Activated naive CD4-positive, alpha-beta T cell treated with Interleukin-2 at 50 U/mL for 16 hours (primary cell): ENCODE measurements around the gene COL24A1.

Experiments
- DNase-seq: peaks from one replicate; pipeline ENCODE4 v3.0.0-alpha.2; 2020

COL24A1 gene

GRCh38 chr1:86156566-86157455 is at the start of gene COL24A1:
Gene COL24A1, minus strand, starts transcription at chr1:86156772. Its CDS starts 376 bp downstream, at chr1:86156396.
- no peak for DNase-seq

DNA sequence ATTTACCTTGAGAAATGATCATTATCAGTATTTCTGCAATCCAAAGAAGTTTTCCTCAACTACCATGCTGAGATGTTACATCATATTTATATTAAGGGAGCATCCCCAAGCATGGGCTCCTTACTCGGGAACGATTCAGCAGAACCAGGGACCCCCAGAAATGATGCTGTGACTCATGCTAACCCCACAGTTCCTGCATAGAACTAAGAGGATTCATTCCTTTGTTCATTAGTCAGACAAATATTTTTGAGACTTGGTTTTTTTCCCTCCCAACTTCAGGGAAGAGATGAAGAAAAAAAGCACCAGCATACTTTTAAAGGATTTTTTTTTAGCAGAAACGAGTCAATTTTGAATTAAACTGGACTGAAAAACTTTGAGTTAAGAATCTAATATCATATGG is 49.2 kb upstream of the COL24A1 start:
- no peak for DNase-seq

GRCh38 chr1:86202552-86203340 is 46.2 kb upstream of the COL24A1 start:
- no peak for DNase-seq

- no peak for DNase-seq
These were observed 44.7 kb upstream of the COL24A1 start for GRCh38 chr1:86201311-86201710.

GRCh38 chr1:86200901-86201300 is 44.3 kb upstream of the COL24A1 start:
- DNase-seq = no peak

GRCh38 chr1:86197206-86197855 is 40.8 kb upstream of the COL24A1 start:
- no peak for DNase-seq

GRCh38 chr1:86195281-86195680 is 38.7 kb upstream of the COL24A1 start:
- no peak for DNase-seq

DNA sequence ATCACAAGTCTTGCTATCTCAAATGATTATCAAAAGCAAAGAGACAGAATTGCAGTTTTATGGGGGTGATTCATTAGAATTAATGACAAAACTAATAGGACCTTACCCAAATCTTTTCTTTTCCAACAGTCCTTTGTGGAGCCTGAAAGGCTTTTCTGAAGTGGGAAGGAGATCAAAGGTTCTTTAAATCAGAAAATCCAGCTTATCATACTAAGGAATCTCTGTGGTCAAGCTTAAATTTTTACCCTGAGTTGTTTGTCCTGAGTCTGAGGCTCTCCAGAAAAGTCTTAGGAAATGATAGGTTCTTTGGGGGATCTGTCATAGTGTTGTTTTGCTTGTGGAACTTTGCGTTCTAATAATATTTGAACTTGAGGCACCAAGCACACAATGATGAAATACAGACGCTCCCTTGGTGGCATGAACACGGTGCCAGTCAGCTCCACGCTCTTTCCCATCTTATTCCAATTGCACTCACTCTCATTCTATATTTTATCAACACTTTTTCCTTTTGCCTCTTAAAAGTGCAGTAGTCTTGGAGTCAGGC is 38.0 kb upstream of the COL24A1 start:
- DNase-seq = no peak

GRCh38 chr1:86192417-86192816 is 35.8 kb upstream of the COL24A1 start:
- no peak for DNase-seq

DNA sequence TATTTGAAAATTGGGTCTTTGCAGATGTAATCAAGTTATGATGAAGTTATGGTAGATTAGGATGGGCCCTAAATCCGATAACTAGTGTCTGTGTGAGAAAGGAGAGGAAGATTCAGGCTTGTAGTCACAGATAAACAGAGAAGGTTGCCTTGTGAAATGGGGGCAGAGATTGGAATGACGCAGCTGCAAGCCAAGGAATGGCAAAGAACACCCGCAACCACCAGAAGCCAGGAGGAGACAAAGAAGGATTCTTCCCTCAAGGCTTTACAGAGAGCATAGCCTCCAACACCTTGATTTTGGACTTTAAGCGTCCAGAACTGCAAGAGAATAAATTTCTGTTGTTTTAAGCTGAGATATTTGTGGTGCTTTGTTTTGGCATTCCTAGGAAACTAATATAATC is 35.4 kb upstream of the COL24A1 start:
- no peak for DNase-seq

GRCh38 chr1:86190873-86191272 is 34.3 kb upstream of the COL24A1 start:
- no peak for DNase-seq

DNA sequence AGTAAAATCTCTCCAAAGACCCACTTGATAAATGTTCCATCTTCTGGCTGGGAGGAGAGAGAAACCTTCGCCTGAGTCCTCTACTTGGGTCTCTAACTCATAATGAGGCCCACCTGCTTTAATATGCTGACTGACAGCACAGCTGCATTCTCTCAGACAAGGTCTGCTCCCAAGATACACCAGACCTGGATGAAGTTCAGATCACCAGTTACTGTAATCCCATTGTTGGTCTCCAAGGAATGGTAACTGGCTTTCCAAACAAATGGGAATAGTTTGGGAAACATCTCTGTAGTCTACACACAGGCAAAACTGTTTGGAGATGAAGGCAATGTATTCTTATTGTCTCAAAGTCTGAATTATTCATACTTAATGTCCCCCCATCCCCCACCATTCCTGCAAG is 27.9 kb upstream of the COL24A1 start:
- DNase-seq = no peak

DNA sequence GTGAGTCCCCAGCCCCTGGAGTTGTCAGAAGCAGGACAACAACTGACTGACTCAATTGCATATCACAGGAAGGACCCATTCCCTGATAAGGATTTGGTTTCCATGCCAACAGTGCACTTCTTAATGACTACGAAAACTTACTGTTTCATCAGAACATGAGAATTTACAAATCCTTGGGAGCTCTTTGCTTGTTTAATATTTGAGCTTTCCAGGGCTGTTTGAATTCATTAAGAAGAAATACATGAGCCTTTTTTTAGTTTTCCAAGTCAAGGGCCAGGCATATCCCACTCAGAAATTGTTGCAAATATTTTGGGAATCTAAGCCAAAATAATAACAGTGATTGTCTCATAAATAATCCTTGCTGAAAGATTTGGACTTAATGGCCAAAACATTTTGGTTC is 27.2 kb upstream of the COL24A1 start:
- DNase-seq = no peak

GRCh38 chr1:86176226-86176625 is 19.7 kb upstream of the COL24A1 start:
- no peak for DNase-seq

DNA sequence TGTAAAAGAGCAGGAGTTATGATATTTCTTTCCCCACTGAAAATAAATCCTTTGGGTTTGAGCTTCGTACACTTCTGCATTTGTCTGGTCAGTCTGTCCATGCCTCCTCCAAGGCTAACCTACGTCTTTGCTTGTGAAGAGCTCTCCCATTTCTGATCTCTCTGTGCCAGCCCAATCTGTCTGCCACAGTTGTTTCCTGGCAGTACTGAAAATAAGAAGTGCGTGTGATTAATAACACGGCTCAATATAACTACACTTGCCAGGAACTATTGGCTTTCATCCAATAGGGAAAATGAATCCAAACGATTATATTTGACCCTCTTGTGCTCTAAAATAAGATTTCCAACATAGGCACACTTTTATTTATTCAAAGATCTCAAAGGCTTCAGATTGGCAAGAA is 19.2 kb upstream of the COL24A1 start:
- no peak for DNase-seq

GRCh38 chr1:86169625-86170024 is 13.1 kb upstream of the COL24A1 start:
- no peak for DNase-seq

GRCh38 chr1:86159800-86160199 is 3.2 kb upstream of the COL24A1 start:
- no peak for DNase-seq

GRCh38 chr1:86155807-86156565 is 586 bp downstream of the COL24A1 start:
- DNase-seq = no peak

DNA sequence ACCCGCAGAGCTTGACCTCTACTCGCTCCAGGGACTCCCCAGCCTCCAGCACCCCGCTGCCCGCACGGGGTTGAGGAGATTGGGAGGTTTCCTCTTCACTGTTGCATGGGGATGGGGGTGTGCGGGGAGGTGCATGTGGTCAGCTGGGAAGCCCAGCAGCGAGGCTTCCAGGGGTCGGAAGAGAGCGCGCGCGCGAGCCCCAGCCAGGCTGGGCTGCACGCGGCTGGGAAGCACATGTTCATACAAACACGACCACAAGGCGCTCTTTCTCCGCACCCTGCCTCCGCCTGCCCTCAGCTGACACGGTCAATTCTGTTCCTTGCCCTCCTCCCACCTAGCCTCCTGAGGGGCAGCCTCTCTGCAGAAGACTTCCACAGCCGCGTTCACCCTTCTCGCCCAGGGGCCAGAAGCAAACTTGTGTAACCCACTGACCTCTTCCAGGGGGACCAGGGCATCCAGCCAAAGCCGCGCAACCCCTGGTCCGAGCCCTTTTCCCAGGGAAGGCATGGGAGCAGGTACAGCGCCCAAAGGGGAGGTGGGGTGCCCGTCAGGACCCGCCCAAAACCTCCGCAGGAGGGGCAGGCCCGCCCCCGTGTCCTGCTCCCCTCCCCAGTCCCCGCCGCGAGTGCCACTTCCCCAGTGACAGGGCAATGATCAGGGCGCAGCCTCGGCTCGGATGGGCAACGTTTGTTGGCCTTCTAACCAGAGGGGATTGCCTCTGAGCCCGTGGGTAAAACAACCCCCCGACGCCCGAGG is 1.3 kb downstream of the COL24A1 start:
- no peak for DNase-seq

- DNase-seq = no peak
These were observed 2.0 kb downstream of the COL24A1 start for GRCh38 chr1:86154571-86155050.

- no peak for DNase-seq
These were observed 2.7 kb downstream of the COL24A1 start for GRCh38 chr1:86153836-86154235.

DNA sequence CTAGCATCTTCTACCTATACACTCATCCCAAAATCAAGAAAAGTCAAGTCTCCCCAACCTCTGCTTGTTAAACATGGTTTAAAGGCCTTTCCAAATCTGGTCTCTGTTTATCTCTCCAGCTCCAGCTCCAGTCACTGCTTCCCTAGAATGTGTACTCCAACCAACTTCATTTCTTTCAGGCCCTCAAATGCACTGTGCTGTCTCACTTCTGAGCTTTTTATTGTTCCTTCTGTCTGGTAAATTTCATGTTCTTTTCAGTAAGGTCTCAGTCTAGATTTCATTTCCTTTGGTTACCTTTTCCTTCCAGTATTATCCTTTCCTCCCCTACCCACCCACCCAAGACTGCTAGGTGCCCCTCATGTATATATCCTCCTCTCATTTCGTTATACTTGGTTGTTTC is 3.7 kb downstream of the COL24A1 start:
- DNase-seq = no peak
